Midbrain (tissue), 1 donor: Measurements from ENCODE around the gene TGFB2.
A peak's percentile ranks its signal among the peaks of the same experiment; 100 is the strongest.

ENCODE experiments used
- DNase-seq: peaks from one replicate; lab custom pipeline; 2025; lab: John Stamatoyannopoulos, UW

The TGFB2 gene

GRCh38 chr1:218463194-218464156 lies 118.3 kb downstream of the TGFB2 start:
- peak; percentile 34 for DNase-seq

GRCh38 chr1:218464871-218465270 lies 119.7 kb downstream of the TGFB2 start:
- DNase-seq: no peak

GRCh38 chr1:218466341-218467010 lies 121.3 kb downstream of the TGFB2 start:
- no peak for DNase-seq

GRCh38 chr1:218467101-218468072 lies 122.3 kb downstream of the TGFB2 start:
- no peak for DNase-seq

- no peak for DNase-seq
Observed at GRCh38 chr1:218468711-218469110, 123.6 kb downstream of the TGFB2 start.

GRCh38 chr1:218472885-218473284 lies 127.7 kb downstream of the TGFB2 start:
- DNase-seq: no peak

- no peak for DNase-seq
Observed at GRCh38 chr1:218473522-218473921, 128.4 kb downstream of the TGFB2 start.

- no peak for DNase-seq
Observed at GRCh38 chr1:218474128-218474527, 129.0 kb downstream of the TGFB2 start.

GRCh38 chr1:218475275-218475674 lies 130.1 kb downstream of the TGFB2 start:
- DNase-seq: no peak

GRCh38 chr1:218475699-218476098 lies 130.6 kb downstream of the TGFB2 start:
- no peak for DNase-seq

GRCh38 chr1:218476385-218476784 lies 131.2 kb downstream of the TGFB2 start:
- DNase-seq: no peak

- no peak for DNase-seq
Observed at GRCh38 chr1:218478336-218478735, 133.2 kb downstream of the TGFB2 start.

- DNase-seq: no peak
Observed at GRCh38 chr1:218479436-218480115, 134.4 kb downstream of the TGFB2 start.

GRCh38 chr1:218480137-218480536 lies 135.0 kb downstream of the TGFB2 start:
- no peak for DNase-seq

GRCh38 chr1:218480588-218481099 lies 135.5 kb downstream of the TGFB2 start:
- DNase-seq: no peak

GRCh38 chr1:218481116-218481775 lies 136.1 kb downstream of the TGFB2 start:
- DNase-seq: no peak

- no peak for DNase-seq
Observed at GRCh38 chr1:218482683-218483082, 137.5 kb downstream of the TGFB2 start.

GRCh38 chr1:218485241-218485928 lies 140.2 kb downstream of the TGFB2 start:
- no peak for DNase-seq

- DNase-seq: no peak
Observed at GRCh38 chr1:218488531-218488930, 143.4 kb downstream of the TGFB2 start.

- no peak for DNase-seq
Observed at GRCh38 chr1:218488986-218489385, 143.8 kb downstream of the TGFB2 start.
